DMS153 treated with DMSO at 0.1 percent for 48 hours (cell line): ENCODE measurements around the gene PDE2A.

ENCODE experiments used
- DNase-seq: peaks from one replicate; lab custom pipeline; 2025; ENCODE audit not compliant: unreplicated experiment; lab: John Stamatoyannopoulos, UW

The PDE2A gene

GRCh38 chr11:72684236-72684912, 10.2 kb upstream of the PDE2A start:
- DNase-seq, result no peak

GRCh38 chr11:72683782-72684200, 9.6 kb upstream of the PDE2A start:
- peak; percentile 14 for DNase-seq

DNA sequence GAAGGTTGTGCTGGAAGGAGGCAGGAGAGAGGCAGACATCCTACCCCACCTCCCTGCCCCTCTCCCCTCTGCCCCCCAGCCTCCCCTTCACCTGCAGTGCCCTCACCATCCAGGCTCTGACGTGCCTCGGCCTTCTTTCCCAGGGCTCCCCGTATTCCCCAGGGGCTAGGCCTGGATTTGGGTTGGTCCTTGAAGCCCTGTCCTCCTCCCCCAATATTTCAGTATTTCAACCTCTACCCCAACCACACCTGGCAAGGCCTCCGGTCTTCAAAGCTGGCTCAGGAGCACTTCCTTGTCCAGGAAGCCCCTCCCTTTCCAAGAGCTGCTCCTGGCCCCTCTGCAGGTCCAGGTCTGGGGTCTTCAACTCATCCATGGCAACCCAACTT, 8.6 kb upstream of the PDE2A start:
- no peak for DNase-seq

DNA sequence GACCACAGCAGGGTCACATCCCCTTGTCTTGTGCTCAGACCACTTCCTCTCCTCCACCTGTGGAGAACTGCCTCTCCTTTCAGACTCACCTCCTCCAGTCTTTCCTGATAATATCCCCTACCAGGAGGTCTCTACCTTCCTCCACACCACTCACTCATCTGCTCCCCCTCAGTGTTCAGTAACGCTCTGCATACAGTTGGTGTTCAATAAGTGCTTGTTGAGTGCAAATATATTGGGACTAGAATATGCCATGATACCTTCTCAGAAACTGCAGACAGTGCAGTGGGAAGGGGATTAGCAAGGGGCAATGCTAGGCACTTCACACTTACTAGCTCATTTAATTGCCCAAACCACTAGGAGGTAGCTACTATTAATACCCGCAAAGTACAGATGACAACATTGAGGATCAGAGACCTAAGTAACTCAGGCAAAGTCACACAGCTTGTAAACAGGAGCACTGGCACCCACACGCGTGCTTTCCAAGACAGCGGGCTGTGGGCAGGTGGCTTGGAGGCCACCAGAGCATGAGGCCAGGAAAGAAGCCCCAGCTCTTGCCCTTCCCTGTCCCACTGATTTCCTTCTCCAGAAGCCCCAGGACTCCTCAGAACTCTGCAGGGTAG, 8.1 kb upstream of the PDE2A start:
- DNase-seq, result no peak

DNA sequence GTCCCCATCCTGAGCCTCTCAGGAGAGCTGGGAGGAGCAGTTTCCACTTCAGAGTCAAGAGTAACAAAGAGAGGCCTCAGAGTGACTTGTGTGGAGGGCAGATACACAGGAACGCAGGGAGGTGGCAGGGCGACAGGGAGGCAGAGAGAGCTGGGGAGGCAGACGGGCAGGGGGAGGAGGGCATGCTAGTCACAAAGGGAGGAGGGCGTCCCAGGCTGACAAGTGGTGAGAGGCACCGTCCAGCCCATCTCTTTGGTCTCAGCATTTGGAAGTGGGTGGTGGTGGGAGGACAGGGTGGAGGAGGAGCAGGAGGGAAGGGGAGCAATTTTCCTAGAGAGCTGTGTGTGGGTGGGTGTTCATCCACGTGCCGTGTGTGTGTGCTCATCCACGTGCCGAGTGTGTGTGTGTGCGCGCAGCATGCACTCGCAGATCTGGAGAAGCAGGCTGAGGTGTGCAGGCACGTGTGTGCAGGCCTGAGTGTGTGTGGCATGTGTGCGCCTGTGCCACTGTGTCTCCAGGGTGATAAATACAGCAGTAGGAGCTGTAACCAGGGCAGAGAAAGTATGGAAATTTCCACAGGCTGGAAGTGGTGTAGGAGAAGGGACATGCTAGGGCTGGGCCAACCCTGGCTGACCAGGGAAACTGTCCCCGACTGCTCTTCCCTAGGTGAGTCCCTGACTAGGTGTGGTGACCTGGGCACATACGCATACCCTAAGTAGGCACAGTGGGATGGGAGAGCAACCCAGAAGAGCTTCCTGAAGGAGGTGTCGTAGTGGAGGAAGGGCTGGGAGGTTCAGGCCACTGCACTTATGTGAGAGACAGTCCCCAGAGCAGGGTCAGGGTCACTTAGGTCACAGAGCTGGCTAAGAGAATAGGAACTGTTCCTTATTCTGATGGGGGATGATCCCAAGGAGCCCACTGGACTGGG, 7.3 kb upstream of the PDE2A start:
- no peak for DNase-seq

GRCh38 chr11:72680624-72681158, 6.5 kb upstream of the PDE2A start:
- no peak for DNase-seq

GRCh38 chr11:72679869-72680268, 5.6 kb upstream of the PDE2A start:
- no peak for DNase-seq

DNA sequence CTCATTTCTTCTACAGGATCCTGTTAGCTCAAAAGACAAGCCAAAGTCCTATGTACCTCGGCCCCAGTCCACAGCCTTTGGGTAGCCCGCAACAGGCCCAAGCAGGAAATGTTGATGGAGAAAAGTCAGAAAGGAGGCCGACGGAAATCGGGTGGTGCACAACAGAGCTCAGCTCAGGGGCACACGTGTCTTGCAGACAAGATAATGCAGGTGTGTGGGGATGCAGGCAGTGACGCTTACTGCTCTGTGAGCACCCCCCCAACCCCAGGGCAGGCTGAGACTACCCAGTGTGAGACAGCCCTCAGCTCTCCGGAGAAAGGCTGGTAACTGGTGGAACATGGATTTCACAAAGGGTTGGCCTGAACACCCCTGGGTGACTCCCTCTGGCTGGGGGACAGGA, 4.3 kb upstream of the PDE2A start:
- no peak for DNase-seq

DNA sequence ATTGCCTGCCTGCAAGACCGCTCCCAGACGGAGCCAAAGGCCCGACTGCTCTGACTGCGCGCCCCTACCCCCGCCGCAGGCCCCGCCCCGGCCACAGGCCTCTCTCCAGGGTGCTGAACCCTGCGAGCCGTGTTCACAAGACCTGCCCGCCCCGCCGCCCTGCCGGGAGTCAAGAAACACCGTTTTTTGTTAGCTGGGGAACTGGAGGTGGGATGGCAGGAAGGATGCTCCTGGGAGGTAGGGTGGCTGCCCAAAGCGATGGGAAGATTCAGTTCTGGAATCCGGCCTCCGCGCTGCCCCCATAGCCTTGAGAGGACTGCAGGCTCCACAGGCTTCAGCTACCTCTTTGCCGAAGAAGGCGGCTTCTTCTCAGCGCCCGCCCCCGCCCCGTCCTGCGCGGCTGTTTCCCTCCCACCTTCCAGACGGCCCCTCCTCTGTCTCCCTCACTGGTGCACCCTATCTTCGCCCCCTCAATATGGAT, 2.7 kb upstream of the PDE2A start:
- DNase-seq, result no peak

- no peak for DNase-seq
These were observed 999 bp upstream of the PDE2A start for GRCh38 chr11:72675221-72675620.

- no peak for DNase-seq
These were observed 809 bp downstream of the PDE2A start for GRCh38 chr11:72673284-72673942.

GRCh38 chr11:72672597-72673238, 1.5 kb downstream of the PDE2A start:
- no peak for DNase-seq

DNA sequence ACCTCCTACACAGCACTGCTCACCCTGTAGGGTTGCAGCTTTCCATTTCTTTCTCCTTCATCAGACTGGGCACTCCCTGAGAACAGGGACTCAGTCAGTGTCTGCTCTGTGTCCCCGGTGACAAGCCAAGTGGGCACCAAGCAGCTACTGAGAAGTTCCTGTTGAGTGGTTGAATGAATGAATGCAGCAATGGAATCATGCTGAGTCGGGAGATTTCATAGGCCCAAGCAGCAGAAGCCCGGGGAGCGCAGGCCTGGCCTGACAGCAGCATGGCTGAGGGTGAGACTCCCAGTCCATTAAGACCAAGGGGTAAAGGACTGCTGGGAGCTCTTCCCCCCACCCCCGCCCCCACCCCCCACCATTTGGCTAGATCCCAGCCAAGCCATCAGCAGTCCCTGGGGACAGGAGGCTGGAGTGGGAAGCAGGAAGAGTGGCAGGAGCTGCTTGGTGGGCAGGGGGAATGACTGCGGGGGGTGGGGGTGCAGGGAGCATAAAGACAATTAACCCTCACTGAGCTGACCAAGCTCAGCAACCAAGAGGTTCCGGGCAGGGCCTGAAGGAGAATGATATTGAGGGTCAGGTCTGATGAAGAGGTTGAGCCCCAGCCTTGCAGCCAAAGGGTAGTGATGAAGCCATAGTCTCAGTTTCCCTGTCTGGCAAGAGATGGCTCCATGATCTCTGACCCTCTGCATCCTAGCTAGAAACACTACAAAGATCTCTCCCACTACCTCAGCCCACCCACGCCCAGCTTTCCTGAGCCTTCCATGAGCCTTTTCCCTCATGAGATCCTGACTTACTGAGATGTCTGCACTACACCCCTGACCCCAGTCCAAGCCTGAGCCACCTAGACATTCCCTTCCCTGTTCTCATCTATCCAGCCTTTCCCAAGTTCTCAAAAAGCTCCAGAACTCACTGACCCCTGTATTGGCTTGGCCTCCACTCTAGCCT, 2.8 kb downstream of the PDE2A start:
- no peak for DNase-seq

DNA sequence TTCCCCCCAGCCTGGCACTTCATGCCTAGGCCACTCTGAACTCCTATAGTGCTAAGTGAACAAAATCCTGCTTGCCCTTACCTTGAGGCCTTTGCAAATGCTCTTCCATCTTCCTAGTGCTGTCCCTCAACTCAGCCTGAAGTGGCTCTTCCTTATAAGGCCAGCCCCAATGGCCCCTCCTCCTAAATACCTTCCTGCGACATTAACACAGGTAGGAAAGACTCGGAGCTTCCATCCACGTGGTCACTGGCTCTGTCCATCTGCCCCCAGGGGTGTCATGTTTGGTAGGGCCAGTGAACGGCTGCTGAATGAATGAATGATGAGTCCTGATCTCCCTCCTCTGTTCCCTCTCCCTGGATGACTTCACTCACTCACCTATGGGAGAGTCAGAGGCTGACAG, 4.2 kb downstream of the PDE2A start:
- no peak for DNase-seq

GRCh38 chr11:72669527-72669926, 4.7 kb downstream of the PDE2A start:
- no peak for DNase-seq

DNA sequence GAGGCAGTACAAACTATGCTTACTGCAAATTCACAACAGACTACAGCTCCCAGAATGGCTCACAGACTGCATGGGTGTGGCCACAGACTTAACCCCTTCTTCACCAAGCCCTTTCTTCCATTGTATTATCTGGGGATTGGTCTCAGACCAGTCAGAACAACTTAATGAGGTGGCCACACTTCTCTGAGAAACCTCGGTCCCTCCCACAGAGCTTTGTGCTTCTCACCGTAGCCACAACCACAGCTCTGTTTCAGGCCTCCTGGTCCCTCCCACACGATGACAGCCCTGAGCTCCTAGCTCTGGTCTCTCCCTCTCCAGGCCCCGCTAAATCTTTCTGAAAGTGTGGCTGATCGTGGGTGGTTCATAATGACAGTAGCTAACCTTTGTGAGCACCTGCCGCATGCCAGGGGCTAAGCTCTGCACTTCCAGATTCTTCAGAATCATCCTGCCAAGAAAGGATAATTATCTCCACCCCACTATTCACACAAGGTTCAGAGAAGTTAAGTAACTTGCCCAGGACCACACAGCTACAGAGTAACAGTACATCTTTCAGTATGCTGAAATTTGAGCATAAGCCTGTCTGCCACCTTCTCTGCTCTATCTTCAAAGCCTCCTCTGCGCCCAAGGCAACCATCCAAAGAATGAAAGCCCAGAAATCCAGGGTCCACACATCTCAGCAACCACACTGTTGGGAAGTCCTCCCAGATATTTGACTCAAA, 5.4 kb downstream of the PDE2A start:
- DNase-seq, result no peak

DNA sequence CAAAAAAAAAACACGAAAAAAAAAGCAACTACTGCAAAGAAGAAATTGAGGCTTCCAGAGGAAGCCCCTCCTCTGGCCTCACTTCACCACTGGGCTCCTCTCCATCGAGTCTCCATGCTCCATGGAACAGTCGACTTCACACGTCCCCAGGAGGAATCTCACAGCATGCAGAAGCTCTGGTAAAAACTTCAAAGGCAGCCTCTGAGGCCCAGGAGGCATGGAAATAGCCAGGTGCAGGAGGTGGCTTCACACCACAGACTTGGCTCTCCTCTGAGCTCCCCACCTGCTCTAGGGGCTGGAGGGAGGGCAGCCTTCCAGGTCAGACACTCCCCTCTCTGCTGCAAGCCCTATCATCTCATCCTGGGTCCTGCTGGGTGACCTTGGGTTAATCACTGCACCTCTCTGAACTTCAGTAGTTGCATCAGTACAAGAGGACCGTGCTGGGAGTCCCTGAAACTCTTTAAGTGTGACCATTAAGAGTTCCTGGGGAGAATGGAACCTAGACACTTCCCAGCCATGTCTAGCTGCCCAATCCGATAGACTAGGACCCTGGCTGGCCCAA, 8.2 kb downstream of the PDE2A start:
- no peak for DNase-seq

GRCh38 chr11:72662036-72662435, 12.2 kb downstream of the PDE2A start:
- no peak for DNase-seq
